Sigmoid colon (tissue), 4 donors: ENCODE data around the gene DACH2.

ENCODE experiments used
- POLR2A ChIP-seq, 2 donors: fragments of 450-650 bp; IDR thresholded peaks; one replicate each; pipeline ENCODE4 v1.6.1; 2016; ENCODE audit warnings: antibody characterized with exemption in 2 of 2, mild to moderate bottlenecking in 2 of 2, moderate library complexity in 2 of 2
- POLR2AphosphoS5 ChIP-seq, 4 donors: sonication (generic); formaldehyde crosslinking; IDR thresholded peaks; one replicate each; pipeline ENCODE4 v1.6.1; 2017; ENCODE audit warnings: antibody characterized with exemption in 4 of 4
- TF ChIP-seq, protein P1 (sequence below), 4 experiments: fragments of 450-650 bp in 3 of 4; fragments of 200-600 bp in 1 of 4; IDR thresholded peaks; one replicate each; pipeline ENCODE4 v1.5.1; 2016 to 2019; ENCODE audit warnings: antibody characterized with exemption in 4 of 4, mild to moderate bottlenecking in 3 of 4, moderate library complexity in 2 of 4

- TF ChIP-seq, protein P1, sequence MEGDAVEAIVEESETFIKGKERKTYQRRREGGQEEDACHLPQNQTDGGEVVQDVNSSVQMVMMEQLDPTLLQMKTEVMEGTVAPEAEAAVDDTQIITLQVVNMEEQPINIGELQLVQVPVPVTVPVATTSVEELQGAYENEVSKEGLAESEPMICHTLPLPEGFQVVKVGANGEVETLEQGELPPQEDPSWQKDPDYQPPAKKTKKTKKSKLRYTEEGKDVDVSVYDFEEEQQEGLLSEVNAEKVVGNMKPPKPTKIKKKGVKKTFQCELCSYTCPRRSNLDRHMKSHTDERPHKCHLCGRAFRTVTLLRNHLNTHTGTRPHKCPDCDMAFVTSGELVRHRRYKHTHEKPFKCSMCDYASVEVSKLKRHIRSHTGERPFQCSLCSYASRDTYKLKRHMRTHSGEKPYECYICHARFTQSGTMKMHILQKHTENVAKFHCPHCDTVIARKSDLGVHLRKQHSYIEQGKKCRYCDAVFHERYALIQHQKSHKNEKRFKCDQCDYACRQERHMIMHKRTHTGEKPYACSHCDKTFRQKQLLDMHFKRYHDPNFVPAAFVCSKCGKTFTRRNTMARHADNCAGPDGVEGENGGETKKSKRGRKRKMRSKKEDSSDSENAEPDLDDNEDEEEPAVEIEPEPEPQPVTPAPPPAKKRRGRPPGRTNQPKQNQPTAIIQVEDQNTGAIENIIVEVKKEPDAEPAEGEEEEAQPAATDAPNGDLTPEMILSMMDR (IDR thresholded peaks at IDR 0.05): no peak
- TF ChIP-seq POLR2AphosphoS5 (IDR thresholded peaks at IDR 0.05): no peak
- no peak for TF ChIP-seq POLR2A (IDR thresholded peaks at IDR 0.05)
Measured at GRCh38 chrX:86349115-86349514, 200.9 kb downstream of the DACH2 start.
